ENCODE data around the gene AKT3.

AKT3 gene

DNA sequence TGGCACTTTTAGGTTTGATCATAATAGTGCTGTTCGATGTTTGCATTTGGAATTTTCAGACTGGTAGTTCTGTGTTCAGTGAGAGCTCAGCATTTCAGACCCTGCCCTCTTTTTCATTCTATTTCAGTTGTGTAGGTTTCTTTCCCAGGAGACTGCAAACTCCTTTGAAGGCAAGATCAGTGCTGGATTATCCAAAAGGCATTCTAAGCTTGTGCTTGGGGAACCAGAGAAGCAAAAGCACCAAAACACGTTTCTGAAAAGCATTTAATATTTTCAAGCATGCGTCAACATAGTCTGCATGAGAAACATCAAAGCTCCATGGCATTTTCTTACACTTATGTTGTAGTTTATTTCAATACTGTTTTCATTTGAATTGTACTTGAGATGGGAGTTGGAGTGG, 302.2 kb downstream of the AKT3 start:
- no peak for TF ChIP-seq CTCF (conservative IDR thresholded peaks at IDR 0.05; ENCODE audit: control insufficient read depth, insufficient read depth, low read depth, low read length)
- no peak for DNase-seq (ENCODE audit: low read depth)
- H3K4me3 ChIP-seq (ENCODE audit: control insufficient read depth, low read depth, low read length) = no peak overlapping the region

DNA sequence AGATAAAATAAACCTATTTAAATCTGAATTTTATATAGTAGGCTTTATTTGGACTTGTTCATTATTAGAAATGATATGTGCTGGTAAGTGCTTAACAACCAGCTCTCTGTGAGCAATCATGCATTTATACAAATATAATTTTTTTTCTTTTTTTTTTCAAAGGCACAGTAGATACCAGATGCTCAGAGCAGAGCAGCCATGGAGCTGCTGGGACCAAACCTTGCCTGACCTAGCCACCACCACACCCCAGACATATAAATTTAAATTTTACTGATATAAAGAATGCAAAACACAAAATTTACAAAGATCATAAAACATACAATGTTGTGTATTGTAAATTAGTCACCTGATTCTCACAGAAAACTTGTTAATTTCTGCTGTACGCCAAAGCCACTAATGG, 303.6 kb downstream of the AKT3 start:
- H3K4me3 ChIP-seq (ENCODE audit: control insufficient read depth, low read depth, low read length) = no peak overlapping the region
- TF ChIP-seq CTCF (conservative IDR thresholded peaks at IDR 0.05; ENCODE audit: control insufficient read depth, insufficient read depth, low read depth, low read length) = no peak
- no peak for DNase-seq (ENCODE audit: low read depth)

DNA sequence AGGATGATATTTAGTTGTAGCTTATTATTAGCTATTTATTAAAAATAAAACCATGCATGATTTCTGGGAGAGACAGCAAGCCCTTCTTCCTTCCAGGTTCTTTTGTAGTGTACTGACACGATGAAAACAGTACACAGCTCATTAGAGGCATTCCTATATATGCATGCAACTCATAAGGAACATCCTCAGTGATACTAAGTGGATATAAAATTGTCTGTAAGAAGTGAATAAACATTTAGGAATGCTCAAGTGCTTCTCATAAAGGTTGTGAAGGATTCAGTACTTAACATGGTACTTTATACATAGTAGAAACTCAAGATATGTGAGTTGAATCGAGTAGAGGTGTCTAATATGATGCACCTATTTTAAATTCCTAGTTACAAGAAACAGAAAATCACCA, 306.5 kb downstream of the AKT3 start:
- no peak for DNase-seq (ENCODE audit: low read depth)
- no peak overlapping the region for H3K4me3 ChIP-seq (ENCODE audit: control insufficient read depth, low read depth, low read length)
- TF ChIP-seq CTCF (conservative IDR thresholded peaks at IDR 0.05; ENCODE audit: control insufficient read depth, insufficient read depth, low read depth, low read length) = no peak

DNA sequence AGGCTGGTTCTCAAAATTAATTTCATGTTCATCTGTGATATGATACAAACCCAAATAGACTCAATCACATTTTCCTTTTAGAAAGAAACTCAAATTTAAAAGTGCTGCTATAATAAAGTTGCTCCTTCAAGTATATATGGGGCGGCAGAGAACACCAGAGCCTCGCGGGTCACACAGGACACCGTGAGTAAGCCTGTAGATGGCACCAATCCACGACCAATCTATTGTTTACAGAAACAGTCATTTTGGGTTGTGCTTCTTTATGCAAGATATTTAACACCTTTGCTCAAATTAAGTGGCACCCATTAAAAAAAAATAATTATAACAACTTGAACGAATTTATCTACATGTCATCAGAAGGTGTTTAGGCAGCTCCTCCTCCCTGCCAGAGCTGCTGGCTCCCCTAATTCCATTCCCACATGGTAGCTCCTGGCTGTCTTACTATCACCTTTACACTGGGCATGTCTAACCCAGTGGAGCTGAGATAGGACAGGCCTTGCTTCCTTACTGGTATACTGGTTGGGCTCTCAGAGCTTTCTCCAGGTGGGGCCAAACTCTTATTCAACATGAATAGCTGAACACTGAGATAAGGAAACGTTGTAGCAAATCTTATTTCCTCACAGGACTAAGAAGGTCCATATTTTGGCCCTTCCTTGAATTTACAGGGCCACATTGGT, 307.2 kb downstream of the AKT3 start:
- no peak for TF ChIP-seq CTCF (conservative IDR thresholded peaks at IDR 0.05; ENCODE audit: control insufficient read depth, insufficient read depth, low read depth, low read length)
- DNase-seq (ENCODE audit: low read depth) = no peak
- no peak overlapping the region for H3K4me3 ChIP-seq (ENCODE audit: control insufficient read depth, low read depth, low read length)

GRCh38 chr1:243539636-243540035, 310.4 kb downstream of the AKT3 start:
- no peak overlapping the region for H3K4me3 ChIP-seq (ENCODE audit: control insufficient read depth, low read depth, low read length)
- no peak for TF ChIP-seq CTCF (conservative IDR thresholded peaks at IDR 0.05; ENCODE audit: control insufficient read depth, insufficient read depth, low read depth, low read length)
- peak; percentile 53 for DNase-seq (ENCODE audit: low read depth)

DNA sequence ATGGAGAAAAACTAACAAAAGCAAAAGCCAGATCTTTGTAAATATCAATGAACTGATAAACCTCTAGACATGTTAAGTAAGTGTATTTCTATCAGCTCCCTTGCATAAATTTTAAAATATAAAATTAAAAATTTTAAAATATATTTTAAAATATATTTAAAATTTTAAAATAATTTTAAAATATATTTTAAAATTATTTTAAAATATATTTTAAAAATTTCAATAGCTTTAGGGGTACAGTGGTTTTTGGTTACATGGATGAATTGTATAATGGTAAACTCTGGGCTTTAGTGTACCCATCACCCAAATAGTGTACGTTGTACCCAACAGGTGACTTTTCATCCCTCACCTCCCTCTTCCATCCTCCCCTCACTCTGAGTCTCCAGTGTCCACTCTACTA, 315.0 kb downstream of the AKT3 start:
- DNase-seq (ENCODE audit: low read depth) = no peak
- TF ChIP-seq CTCF (conservative IDR thresholded peaks at IDR 0.05; ENCODE audit: control insufficient read depth, insufficient read depth, low read depth, low read length) = no peak

DNA sequence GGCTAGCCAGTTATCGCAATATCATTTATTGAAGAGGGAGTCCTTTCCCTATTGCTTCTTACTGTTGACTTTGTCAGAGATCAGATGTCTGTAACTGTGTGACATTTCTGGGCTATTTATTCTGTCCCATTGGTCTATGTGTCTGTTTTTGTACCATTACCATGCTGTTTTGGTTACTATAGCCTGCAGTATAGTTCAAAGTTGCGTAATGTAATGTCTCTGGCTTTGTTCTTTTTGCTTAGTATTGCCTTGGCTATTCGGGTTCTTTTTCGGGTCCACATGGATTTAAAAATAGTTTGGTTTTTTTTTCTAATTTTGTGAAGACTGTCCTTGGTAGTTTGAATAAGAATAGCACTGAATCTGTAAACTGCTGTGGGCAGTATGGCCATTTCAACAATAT, 320.5 kb downstream of the AKT3 start:
- no peak for DNase-seq (ENCODE audit: low read depth)

More for the DNA sequence above, 315.0 kb downstream of the AKT3 start:
- no peak overlapping the region for H3K4me3 ChIP-seq (ENCODE audit: control insufficient read depth, low read depth, low read length)

More for the DNA sequence above, 320.5 kb downstream of the AKT3 start:
- H3K4me3 ChIP-seq (ENCODE audit: control insufficient read depth, low read depth, low read length) = no peak overlapping the region
- TF ChIP-seq CTCF (conservative IDR thresholded peaks at IDR 0.05; ENCODE audit: control insufficient read depth, insufficient read depth, low read depth, low read length) = no peak

Data from fibroblast of mammary gland (primary cell).